NCI-H2227 treated with DMSO at 0.1 percent for 48 hours (cell line): ENCODE results near the gene ZNF583.

Experiments
- DNase-seq: peaks from one replicate; lab custom pipeline; 2025; lab: John Stamatoyannopoulos, UW

The ZNF583 gene

GRCh38 chr19:56403764-56404704 is at the start of gene ZNF583:
Gene ZNF583 (plus strand): TSS chr19:56404332. CDS start chr19:56407115, 2,783 bp downstream.
- peak; percentile 99 for DNase-seq

DNA sequence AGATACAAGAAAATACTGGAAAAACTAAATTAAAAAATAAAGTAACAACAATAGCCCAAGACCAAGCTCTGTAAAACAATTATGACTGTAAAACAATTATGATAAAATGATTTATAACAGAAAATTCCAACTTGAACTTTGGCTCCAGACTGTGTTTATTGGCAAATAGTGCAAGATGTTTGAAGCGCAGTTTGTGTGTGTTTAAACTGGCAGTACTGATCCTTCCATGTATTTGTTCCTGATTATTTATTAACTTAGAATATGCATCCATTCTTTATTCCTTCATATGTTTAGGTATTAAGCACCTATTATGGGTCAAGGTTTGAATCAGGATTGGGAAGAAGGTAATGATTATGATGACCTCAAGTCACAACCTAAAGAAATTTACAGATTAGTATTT is 48.6 kb upstream of the ZNF583 start:
- DNase-seq = no peak

- DNase-seq = no peak
These were observed 47.2 kb upstream of the ZNF583 start for GRCh38 chr19:56356944-56357343.

GRCh38 chr19:56360841-56361240 is 43.3 kb upstream of the ZNF583 start:
- no peak for DNase-seq

DNA sequence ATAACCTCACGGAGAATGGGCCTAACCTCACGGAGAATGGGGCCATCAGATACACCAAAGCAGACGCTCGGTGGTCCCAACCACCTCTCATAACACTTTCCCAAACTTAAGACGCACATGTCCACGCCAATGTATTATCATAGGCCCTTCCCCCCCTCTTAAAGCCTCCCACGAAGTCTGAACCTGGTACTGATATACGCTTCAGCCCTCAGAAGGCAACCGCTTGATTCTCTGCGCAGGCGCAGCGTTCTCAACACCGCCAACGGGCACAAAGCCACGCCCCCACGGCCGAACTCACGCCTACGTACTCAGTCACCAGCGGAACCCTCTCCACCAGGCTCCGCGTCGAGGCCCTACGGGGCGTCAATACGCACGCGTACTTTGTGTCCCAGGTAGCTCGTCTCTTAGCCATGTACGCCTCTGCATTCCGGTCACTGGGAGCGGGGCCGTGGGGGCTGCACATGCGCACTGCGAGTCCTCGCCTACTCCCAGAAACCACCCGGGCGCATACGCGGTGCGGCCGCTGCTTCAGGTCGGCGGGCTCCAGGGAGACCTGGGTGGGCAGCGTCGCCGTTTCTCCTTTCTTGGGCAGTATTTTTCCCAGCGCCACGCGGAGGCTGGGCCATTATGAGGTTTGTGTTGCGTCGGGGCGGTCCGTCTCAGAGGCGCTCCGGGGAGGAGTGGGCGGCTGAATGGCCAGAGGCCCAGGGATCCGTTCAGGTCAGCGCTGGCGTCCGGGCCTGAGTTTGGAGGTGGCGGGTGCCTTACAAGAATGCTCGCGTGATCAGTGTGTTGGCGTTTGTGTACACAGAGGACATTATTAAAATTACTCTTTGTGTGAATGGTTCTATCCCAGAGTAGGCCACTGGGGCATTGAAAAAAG is 36.1 kb upstream of the ZNF583 start:
- DNase-seq = peak; percentile 100

DNA sequence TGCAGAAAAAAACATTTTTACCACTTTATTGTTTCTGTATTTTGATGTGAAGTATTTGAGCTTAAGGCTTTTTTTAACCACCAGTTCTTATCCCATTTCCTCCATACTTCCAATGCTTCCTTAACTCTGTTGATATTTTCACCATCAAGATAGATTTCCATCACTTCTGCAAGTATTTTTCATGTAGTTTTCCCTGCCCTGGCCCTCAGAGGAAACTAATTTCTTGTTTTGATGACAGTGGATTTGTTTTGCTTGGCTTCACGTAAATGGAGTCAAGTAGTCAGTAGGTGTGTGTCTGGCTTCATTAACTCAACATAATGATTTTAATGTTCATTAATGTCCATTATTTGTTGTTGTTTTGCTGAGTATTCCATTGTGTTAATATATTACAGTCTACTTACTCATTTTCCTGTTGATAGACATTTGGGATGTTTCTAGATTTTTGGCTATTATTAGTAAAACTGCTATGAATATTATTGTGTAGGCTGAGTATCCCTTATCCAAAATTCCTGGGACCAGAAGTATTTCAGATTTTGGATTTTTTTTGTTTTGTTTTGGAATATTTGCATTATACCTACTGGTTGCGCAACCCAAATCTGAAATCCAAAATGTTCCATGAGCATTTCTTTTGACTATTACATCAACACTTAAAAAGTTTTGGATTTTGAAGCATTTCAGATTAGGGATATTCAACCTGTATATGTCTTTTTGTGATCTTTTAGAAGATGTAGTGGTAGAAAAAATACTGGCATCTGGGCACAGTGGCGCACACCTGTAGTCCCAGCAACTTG is 34.1 kb upstream of the ZNF583 start:
- no peak for DNase-seq

GRCh38 chr19:56372281-56372680 is 31.9 kb upstream of the ZNF583 start:
- DNase-seq = no peak

- DNase-seq = no peak
These were observed 26.8 kb upstream of the ZNF583 start for GRCh38 chr19:56377105-56377924.

DNA sequence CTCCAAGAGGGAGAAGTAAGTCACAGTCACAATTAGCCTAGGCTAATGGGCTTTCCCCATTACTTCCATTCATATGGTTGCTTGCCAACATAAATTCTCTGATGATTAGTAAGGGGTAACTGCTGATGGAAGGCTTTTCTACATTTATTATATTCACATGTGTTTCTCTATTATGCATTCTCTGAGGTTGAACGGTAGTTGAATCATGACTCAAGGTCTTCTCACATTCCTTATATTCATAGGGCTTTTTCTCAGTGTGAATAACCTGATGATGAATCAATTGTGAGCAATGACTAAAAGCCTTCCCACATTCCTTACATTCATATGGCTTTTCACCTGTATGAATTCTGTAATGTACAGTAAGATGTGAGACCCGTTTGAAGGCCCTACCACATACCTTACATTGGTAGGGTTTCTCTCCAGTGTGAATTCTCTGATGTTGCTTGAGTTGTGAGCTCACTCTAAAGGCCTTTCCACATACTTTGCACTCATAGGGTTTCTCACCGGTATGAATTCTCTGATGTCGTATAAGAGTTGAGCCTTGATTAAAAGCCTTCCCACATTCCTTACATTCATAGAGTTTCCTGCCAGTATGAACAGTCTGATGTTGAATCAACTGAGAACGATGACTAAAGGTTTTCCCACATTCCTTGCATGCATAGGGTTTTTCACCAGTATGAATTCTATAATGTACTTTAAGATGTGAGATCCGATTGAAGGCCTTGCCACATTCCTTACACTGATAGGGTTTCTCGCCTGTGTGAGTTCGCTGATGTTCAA is 20.1 kb upstream of the ZNF583 start:
- DNase-seq = no peak

GRCh38 chr19:56393119-56394012 is 10.8 kb upstream of the ZNF583 start, which contains the start of gene ZNF582:
Gene ZNF582 (minus strand): TSS chr19:56393534. CDS start chr19:56391752, 1,782 bp downstream.
- DNase-seq = peak; percentile 99

DNA sequence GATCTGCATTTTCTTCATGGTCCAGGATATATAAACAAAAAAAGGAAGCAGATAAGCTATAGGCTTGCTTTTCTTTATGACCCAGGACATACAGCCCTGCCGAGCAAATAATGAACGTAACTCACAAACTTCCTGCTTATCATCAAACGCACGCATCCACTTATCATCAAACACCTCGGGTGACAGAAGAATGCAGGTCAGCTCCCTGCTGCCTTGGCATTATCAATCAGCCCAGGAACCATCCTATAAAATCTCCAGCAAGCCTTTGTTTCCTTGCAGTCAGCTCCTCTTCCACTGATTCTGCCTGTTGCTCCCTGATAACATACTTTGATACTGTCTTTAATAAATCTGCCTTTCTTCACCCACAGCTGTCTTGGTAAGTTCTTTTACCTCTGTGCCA is 5.3 kb upstream of the ZNF583 start:
- no peak for DNase-seq

DNA sequence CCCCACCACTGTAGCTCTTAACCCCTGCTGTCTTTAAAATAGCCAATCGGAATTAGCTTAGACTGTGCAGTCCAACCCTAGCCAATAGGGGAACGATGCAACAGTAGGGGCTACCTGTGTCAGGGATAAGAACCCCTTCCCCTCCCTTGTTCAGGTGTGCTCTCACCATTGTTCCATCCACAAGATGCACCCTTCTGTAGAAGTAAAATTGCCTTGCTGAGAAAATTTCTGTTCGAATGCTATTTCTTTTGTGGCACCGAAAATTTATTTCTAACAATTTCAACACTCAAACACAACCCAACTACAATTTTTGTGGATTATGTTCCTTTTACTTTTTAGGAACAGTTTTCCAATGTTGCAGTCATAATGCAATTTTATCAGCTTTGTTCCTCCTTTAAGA is 3.6 kb upstream of the ZNF583 start:
- no peak for DNase-seq

- no peak for DNase-seq
These were observed 871 bp upstream of the ZNF583 start for GRCh38 chr19:56403261-56403660.

DNA sequence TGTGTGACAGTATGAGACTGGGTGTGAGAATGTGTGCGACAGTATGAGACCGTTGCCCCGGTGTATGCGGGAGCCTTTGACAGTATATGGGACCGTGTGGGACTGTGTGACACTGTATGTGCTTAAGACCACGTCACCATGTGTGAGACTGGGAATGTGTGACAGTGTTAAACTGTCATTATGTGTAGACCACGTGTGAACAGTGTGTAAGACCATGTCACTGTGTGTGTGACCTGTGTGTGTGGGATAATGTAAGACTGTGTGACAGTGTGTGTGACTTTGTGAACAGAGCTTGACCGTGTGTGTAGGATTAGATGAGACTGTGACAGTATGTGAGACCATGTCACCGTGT is 549 bp downstream of the ZNF583 start:
- DNase-seq = no peak

DNA sequence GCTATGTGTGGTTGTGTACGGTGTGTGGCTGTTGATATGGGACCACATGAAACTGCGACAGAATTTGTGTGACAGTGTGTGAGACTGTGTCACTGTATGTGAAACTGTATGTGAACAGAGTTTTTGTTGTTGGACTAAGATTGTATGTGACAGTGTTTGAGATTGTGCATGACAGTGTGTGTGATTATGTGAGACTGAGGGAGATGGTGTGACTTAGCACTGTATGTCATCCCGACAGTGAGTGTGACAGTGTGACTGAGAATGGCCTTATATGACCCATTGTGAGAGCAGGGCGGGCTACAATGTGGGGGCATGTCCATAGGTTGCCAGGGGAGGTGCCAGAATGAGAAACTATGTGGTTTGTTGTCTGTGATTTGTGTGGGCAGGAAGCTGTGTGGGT is 930 bp downstream of the ZNF583 start:
- DNase-seq = no peak

GRCh38 chr19:56423276-56423984 is 19.3 kb downstream of the ZNF583 start:
- DNase-seq = no peak

DNA sequence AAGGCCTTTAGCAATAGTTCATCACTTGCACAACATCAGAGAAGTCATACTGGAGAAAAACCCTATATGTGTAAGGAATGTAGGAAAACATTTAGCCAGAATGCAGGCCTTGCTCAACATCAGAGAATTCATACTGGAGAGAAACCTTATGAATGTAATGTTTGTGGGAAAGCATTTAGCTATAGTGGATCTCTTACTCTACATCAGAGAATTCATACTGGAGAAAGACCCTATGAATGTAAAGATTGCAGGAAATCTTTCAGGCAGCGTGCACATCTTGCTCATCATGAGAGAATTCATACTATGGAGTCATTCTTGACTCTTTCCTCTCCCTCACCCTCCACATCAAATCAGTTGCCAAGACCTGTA is 19.8 kb downstream of the ZNF583 start:
- no peak for DNase-seq

- DNase-seq = no peak
These were observed 37.2 kb downstream of the ZNF583 start for GRCh38 chr19:56441206-56441792.
